ENCODE data around the gene BIRC5.

Gene BIRC5

GRCh38 chr17:78258323-78259191 lies 44.5 kb downstream of the BIRC5 start:
- peak; percentile 75 for DNase-seq

DNA sequence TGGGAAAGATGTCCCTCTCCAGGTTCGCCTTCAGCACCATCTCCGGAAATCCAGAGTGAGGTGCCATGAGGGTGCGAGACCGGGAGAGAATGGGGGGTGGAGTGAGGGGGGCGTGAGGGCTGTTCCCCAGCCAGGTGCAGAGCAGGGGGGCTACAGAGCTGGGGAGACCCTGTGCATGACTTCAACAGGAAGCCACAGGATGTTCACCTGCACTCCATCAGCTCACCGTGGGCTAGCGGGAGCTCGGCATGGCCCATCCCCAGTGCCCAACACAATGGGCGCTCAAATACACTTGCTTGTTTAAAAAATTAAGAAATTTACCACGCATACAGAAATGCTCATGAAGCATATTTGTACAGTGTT lies 45.1 kb downstream of the BIRC5 start:
- DNase-seq, result no peak

GRCh38 chr17:78263063-78263735 lies 49.1 kb downstream of the BIRC5 start:
- DNase-seq, result no peak

DNA sequence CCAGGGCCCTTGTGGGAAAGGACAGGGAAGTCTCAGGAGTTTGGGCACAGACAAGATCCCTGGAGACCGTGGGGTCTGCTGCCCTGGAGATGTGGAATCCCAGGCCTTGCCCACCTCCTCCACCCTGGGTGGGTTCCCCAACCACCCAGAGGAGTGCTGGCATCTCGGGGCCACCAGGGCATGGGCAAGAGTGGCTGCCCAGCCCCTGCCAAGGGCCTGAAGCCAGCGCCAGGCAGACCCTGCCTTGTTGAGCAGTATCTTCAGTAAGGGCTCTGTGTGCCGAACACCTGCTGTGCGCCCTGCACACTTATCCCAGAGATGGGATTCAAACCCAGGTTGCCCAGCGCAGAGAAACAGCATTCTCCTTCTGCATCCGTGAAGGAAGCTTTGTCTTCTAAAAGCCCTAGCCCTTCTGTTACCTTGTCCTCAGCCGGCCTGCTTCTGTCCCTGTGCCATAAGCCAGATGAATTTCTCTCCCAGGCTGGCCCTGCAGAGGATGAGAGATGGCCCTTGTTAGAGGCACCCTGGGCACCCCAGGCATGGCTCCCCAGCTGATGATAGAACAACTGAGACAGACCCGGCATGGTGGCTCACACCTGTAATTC lies 49.8 kb downstream of the BIRC5 start:
- DNase-seq, result no peak

- DNase-seq, result no peak
Observed at GRCh38 chr17:78264590-78264989, 50.5 kb downstream of the BIRC5 start.

GRCh38 chr17:78265121-78265520 lies 51.1 kb downstream of the BIRC5 start:
- no peak for DNase-seq

GRCh38 chr17:78266231-78266631 lies 52.2 kb downstream of the BIRC5 start:
- DNase-seq, result no peak

DNA sequence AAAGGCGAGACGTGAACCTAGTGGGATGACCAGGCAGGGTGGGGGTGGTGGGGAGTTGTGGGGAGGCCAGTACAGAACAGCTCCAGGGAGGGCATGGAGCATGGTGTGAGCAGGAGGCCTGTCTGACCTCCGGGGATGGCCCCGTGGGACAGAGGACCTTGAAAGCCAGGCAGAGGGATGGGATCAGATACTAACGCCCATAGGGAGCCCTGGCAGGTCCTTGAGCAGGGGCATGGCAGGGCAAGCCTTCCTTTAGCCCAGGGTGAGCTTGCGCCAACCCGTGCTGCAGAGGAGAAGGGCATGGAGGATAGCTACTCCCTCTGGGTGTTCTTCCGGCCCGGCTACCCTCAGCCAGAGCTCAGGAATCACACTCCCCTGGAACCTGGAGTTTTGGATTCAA lies 52.7 kb downstream of the BIRC5 start:
- DNase-seq, result no peak

DNA sequence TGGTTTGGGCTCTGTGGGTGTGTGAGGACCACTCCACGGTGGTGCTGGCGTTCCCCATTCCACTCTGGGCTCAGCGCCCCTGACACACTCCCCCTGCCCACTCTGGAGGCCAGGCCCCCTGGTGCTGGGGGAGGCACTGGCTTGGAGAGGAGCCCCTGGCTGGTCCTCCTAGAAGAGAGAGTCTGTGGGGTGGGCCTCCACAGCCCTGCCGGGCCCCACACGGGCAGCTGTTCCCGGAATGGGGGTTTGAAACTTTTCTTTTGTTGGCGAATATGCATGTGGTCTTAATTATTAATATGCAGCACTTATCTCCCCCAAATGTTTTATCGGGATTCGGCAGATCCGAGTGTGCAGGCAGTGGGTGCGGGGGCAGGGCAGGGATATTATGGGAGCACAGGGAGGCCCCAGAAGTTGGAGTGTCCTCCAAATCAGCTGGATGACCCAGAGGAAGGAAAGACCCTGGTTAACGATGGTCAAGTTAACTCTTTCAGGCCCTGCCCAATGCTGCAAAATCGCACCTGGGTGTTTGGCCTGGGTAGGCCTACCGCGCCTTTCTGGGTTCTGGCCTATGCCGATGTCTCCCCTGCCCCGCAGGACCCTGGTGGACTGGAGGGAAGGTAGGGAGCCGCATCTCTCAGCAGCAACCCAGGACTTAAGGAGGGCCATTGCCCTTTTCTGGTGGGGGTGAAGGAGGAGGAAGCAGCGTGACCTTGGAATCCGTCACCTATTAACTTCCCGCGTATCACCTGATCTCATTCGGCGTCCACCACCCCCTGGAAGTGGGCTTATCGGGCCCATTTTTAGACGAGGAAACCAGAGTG lies 53.4 kb downstream of the BIRC5 start:
- DNase-seq, result no peak

DNA sequence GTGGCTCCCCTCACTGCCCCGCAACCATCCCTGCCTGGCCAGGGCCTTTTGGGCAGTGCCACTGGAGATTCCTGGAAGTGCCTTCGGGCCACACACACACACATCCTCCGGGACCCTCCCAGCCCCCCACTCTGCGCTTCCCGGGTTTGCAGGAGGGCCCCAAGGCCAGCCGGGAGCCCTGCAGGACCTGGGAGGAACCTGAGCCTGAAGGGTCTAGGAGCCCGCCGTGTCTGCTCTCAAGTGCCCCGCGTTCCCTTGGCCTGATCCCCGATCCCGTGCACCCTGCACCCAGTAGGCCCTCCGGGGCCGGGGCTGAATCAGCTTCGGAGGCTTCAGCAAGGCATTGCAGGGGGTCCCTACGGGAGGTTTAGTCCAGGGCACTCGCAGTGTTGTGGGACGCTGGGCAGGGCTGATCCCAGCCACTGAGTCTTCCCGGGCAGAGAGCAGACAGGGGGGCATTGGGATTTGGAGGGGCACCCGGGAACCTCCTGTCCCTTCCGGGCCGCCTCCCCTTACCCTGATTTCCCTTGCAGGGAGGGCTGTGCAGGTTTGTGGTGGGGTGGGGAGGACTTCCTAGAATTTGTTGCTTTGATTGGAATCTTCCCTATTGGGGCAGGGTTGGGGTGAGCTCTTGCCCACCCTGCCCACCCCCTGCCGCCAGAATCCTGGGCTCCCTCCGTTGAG lies 54.3 kb downstream of the BIRC5 start:
- no peak for DNase-seq

DNA sequence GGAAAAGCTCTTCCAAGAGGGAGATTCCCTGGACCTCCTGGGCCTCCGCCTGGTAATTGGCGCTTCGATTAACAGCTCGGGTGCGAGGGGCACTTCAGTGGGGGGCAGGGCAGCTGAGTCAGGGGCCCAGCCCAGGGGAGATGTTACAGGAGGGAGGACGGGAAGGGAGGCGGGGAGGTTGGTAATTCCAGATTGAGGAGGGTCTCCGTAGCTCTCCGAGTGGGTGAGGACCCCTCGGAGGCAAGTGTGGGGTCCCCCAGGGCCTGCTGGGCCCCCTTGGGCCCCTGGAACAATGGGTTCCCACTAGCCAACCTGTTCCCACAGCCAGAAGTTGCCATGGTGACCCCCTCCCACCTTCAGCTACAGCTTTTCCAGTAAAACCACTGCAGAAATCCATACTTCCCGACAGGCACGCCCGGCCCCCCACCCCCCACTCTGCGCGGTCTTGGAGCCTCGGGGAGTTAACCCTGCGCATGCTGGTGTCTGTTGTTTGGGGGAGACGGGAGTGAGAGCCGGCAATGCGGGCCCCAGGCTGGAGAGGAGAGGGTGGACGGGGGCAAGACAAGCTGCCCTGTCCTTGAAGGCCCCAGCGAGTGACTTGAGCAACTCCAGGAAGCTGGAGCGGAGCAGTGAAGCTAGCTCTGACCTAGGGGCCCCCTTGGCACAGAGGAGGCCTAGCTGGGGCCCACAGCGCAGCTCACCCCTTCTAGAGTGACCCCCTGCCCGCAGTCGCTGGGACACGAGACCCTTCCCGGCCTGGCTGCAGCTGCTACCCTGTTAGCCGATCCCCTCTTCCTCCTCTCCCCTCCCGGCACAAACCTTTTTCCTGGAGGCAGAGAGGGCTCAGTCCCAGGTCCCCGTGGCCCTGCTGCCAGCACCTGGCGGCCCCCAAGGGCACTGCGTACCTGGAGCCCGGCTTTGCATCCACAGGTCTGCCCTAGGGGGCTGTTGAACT lies 55.2 kb downstream of the BIRC5 start:
- no peak for DNase-seq

- DNase-seq, result no peak
Observed at GRCh38 chr17:78269955-78270381, 55.9 kb downstream of the BIRC5 start.

DNA sequence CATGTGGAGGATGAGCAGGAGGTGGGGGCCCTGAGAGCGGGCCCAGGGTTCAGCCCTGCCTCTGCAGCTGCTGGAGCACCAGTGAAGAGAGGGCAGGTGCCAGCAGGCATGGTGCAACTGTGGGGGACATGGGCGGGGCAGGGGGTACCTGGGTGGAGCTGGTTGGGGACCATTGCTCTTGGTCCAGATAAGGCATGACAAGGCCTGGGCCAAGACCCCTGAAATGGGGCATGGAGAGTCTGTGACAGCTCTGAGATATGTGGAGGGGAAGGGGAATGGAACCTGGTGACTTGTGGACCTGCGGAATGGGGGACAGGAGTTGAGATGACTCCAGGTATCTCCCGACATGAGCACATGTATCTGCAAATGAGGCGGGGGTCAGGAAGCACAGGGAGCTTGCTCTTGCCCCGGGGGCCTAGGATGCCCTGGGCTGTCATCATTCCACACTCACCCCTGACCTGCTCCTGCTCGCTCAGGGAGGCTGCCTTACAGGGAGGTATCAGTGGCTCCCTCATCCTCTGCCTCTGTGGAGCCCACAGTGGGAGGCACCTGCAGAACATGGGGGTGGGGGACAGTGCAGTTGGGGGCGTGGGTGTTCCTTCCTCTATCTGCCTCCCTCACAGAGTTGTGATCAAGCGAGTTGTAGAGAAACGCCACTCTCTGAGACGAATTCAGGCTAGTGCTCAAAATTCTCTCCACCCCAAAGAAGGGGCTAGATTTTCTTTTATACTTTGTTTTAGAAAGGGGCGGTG lies 57.5 kb downstream of the BIRC5 start:
- no peak for DNase-seq

GRCh38 chr17:78272181-78272913 lies 58.3 kb downstream of the BIRC5 start:
- DNase-seq, result peak; percentile 56

DNA sequence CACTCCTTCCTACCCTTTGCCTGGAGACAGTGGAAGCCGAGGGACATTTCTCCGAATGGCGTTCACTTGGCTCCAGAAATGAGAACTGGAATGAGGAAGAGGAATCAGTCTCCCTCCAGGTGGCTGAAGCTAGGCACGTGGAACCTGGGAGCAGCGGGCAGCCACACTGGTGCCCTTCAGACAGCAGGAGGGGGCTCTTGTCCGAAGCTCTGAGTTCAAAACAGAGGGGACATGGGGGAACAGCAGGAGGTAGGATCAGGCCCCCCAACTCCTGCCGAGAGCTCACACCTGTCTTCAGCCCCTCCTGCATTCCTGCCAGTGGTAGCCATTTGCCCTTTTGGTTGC lies 58.8 kb downstream of the BIRC5 start:
- no peak for DNase-seq

DNA sequence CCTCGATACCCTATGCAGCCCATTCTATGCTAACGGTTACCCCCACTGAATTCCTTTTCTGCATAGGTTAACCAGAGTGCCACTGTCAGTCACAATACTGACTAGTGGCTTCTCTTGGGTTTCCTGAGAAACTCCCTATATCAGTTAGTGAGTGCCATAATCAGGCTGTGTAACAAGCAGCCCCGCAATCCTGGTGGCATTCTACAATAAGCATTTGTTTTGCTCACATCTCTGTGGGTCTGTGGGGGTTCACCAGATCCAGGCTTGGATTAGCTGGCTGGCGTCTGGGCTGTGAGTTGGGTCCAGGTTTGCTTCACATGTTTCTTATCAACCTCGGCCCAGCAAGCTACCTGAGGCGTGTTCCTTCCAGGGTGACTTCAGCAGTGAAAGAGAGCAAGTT lies 59.8 kb downstream of the BIRC5 start:
- DNase-seq, result no peak

Measured in stimulated activated CD4-positive, alpha-beta T cell treated with anti-CD3 and anti-CD28 coated beads, Interleukin-4, amount 100 ng/mL, for 1 hour (primary cell).